NCI-H1105 (cell line): Measurements from ENCODE around the gene CDCA3.
"Not testable (repeated sequence)": the region's sequence is repeated elsewhere in the genome, so short reads cannot be mapped to it uniquely, and the experiment has no call there.

Source experiments
- DNase-seq: peaks from one replicate; lab custom pipeline; 2025; lab: John Stamatoyannopoulos, UW

CDCA3 gene

DNA sequence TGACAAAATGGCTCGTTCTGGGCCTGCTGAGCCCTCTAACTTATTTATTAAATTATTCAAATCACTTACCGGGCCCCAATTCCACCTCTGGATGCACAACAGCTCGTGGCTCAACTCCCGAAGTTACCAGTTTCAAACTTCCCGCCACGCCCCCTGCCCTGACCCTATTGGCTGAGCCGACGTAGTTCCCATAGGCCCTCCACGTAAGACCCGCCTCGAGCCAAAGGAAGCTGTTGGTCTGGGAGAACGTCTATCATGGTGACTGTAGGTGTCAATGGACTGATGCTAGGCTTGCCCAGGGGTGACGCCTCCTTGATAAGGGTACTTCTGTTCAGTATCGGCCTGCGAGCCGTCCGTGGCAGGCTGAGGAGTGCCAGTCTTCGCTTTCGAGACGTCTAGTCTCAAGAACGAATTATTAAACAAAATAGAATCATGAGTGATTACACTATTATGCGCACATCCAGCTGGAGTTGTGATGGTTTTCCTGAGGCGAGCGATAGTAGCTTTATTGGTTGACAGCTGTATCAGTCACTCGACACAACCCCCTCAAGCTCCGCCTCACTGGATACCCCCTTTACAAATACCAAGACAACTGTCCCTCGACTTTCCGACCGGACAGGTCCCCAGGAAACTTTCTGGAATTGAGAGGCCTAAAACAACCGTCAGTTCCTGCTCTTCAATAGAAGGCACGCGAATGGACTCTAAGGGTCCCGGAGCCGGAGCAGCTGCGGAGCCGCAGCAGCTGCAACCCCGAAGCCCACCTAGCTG, at the start of gene CDCA3:
Gene CDCA3 (minus strand): TSS at position 134 of the 768 bp plus-strand sequence. CDS start 334 bp downstream, outside the sequence.
- DNase-seq: peak; percentile 97

DNA sequence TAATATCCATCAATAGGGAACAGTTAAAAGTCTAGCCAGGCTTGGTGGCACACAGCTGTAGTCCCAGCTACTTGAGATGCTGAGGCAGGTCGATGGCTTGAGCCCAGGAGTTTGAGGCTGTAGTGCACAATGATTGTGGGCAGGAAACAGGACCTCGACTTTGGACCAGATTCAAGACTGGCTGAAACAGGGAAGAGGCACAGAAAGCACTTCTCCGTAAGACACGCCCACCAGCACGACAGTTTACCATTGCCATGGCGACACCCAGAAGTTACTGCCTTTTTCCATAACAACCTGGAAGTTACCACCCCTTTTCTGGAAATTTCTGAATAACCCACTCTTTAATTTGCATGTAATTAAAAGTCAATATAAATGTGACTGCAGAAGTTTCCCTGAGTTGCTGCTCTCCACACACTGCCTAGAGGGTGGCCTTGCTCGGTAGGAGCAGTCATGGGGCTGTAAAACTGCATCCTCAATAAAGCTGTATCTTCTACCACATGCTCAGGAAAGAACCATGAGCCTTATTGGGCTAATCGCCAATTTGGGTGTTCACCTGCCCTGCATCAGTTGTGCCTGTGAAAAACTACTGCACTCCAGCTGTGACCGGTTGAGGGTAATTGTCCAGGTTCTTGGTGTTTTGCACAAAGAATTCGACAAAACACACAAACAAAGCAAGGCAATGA, 48.9 kb upstream of the CDCA3 start:
- no peak for DNase-seq

DNA sequence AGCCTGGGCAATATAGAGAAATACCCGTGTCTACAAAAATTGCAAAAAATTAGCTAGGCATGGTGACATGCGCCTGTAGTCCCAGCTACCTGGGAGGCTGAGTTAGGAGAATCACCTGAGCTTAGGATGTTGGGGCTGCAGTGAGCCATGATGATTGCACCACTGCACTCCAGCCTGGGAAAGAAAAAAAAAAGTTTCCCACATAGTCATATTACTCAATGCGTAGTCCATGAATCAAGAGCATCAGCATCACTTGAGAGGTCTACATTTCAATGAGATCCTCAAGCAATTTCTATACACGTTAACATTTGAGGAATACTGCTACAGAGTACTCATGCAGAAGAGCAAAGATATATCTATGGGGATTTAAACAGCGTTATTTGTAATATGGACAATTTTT, 48.3 kb upstream of the CDCA3 start:
- no peak for DNase-seq

DNA sequence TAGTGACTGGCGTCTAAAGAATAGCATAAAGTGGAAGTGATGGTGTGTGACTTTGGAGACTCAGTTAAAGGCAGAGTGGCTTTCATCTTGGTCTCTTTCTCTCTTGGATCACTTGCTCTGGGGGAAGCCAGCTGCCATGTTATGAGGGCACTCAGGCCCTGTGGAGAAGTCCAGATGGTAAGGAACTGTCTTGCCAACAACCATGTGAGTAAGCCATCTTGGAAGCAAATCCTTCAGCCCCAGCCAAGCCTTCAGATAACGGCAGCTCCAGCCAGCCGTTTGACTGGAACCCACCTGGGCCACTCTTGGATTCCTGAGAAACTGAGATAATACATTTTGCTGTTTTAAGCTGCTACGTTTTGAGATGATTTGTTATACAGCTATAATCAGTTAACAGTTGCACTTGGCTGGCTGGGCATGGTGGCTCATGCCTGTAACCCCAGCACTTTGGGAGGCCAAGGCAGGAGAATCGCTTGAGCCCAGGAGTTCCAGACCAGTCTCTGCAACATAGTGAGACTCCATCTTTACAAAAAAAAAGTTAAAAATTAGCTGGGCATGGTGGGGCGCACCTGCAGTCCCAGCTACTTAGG, 45.9 kb upstream of the CDCA3 start:
- no peak for DNase-seq

DNA sequence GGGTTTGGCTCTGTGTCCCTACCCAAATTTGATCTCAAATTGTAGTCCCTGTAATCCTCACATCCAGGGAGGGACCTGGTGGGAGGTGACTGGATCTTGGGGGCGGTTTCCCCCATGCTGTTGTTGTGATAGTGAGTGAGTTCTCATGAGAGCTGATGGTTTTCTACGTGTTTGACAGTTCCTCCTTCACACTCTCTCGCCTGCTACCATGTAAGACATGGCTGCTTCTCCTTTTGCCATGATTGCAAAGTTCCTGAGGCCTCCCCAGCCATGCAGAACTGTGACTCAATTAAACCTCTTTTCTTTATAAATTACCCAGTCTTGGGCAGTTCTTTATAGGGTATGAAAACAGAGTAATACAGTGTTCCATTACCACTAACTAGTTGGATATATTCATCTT, 43.2 kb upstream of the CDCA3 start:
- DNase-seq: no peak

DNA sequence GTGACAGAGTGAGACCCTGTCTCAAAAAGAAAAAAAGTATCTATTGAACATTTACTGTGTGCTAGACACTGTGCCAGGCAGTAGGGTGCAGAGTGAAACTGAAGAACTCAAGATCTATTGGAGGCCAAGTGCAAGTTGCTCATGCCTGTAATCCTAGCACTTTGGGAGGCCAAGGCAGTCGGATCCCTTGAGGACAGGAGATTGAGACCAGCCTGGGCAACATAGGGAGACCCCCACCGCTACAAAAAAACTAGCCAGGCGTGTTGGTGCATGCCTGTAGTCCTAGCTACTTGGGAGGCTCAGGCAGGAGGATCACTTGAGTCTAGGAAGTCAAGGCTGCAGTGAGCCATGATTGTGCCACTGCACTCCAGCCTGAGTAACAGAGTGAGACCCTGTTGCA, 41.6 kb upstream of the CDCA3 start:
- not testable (repeated sequence) for DNase-seq

DNA sequence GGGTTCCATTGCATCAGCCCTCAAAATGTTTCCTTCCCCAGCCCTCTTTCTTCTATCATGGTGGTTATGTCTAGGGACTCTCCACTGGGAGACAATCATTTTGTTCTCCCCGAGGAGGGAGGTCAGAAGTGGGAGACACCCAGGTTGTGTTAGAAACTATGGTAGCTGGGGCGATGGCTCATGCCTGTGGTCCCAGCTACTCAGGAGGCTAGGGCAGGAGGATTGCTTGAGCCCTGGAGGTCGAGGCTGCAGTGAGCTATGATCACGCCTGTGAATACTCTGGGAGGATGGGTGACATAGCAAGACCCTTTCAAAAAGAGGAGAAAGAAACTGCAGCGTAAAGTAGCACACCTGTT, 40.5 kb upstream of the CDCA3 start:
- DNase-seq: no peak

DNA sequence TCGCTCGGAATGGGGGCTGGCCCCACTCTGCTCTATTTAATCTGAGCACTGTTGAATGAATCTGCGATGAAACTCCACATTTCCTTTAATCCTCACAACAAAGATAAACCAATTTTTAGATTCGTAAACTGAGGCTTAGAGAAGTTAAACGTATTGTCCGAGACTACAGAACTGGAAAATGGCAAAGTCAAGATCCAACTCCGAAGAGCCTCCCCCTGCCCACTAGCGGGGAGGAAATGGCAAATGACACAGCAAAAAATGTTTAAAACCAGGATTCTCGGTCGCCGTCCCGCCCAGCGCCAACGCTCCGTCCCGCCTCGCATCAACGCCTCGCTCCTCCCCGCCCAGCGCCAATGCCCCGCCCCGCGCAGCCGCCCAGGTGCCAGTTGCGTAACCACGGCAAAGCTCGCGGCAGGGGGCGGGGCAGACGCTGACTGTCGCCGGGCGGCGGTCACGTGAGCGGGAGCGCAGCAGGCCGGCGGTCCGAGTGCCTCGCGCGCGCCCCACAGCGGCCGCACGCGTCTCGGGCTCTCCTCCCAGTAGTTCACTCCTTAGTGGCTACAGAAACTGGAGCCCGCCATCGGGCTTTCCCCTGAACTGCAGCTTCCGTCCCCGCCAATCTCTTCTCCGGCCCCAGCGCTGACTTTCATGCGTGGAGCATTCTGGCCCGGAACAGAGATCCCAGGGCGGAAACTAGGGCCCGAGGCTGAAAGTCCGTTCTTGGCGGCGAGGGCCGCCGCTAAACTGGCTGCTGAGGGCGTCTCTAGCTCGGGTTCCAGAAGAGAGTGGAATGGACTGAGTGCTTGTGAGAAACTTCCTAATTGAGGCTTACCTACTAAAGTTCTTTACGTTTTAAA, 39.9 kb upstream of the CDCA3 start:
- peak; percentile 98 for DNase-seq

DNA sequence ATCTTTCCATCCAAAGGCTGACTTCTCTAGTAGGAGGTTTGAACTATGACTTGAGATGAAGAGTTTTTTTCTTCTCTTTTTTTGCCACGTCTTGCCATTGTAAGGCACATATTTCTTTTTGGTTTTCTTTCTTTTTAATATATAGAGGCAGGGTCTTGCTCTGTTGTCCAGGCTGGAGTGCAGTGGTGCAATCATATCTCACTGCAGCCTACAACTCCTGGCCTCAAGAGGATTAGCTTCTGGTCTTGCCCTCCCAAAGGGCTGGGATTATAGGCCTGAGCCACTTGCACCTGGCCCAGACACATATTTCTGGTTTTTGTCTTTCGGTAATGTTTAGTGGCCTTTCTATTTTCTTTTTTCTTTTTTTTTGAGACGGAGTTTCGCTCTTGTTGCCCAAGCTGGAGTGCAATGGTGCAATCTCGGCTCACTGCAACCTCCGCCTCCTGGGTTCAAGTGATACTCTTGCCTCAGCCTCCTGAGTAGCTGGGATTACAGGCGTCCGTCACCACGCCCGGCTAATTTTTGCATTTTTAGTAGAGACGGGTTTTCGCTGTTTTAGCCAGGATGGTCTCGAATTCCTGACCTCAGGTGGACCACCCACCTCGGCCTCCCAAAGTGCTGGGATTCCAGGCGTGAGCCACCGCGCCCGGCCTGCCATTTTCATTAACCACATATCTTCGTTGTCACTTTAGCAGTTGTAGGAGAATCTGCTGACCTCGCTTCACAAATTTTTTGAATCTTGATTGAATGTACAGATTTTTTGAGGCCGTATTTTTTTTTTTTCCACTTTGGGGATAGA, 38.9 kb upstream of the CDCA3 start:
- DNase-seq: not testable (repeated sequence)

DNA sequence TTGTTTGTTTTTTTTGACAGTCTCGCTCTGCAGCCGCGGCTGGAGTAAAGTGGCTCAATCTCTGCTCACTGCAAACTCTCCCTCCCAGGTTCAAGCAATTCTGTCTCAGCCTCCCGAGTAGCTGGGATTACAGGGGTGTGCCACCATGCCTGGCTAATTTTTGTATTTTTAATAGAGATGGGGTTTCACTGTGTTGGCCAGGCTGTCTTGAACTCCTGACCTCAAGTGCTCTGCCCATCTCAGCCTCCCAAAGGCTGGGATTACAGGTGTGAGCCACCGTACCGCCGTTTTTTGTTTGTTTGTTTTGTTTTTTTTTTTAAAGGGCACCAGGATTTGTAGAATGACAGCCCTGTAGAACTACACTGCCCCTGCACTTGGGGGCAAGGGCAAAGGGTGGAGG, 37.7 kb upstream of the CDCA3 start:
- DNase-seq: not testable (repeated sequence)

DNA sequence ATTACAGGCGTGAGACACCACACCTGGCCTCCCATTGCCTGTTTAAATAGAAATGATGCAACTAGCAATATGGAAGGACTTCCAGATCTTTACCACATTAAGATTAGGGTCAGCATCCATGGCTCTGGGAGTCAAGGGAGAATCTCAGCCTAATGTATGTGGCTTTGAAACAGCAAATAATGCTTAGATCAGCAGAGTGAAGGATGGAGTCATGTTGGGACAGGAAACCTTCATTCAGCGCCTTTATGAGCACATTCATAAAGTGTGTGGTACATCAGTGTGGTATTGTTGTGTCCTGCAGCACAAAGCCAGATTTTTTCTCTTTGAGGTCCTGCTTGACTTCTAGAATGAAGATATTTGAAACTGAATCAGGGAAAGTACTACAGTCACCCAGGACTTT, 37.3 kb upstream of the CDCA3 start:
- no peak for DNase-seq

DNA sequence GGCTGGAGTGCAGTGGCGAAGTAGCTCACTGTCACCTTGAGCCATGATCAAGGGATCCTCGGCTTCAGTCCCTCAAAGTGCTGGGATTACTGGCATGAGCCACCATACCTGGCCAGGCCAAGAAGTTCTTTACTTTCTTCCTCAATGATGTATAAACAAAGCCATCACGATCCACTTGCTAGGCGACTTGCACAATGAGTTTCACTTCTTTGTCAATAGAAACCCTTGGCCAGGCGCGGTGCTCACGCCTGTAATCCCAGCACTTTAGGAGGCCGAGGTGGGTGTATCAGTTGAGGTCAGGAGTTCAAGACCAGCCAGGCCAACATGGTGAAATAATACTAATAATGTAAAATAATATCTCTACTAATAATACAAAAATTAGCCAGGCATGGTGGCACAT, 36.4 kb upstream of the CDCA3 start:
- DNase-seq: no peak

DNA sequence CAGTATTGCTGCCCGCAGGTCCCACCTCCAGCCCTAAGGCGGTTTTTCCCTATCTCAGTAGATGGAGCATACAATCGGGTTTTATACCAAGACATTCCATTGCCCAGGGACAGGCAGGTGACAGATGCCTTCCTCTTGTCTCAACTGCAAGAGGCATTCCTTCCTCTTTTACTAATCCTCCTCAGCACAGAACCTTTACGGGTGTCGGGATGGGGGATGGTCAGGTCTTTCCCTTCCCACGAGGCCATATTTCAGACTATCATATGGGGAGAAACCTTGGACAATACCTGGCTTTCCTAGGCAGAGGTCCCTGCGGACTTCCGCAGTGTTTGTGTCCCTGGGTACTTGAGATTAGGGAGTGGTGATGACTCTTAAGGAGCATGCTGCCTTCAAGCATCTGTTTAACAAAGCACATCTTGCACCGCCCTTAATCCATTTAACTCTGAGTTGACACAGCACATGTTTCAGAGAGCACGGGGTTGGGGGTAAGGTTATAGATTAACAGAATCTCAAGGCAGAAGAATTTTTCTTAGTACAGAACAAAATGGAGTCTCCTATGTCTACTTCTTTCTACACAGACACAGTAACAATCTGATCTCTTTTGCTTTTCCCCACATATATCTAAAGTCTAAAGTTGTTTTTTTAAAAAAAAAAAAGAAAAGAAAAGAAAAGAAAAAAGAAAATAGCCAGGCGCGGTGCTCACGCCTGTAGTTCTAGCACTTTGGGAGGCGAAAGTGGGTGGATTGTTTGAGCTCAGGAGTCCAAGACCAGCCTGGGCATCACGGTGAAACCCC, 35.3 kb upstream of the CDCA3 start:
- not testable (repeated sequence) for DNase-seq

DNA sequence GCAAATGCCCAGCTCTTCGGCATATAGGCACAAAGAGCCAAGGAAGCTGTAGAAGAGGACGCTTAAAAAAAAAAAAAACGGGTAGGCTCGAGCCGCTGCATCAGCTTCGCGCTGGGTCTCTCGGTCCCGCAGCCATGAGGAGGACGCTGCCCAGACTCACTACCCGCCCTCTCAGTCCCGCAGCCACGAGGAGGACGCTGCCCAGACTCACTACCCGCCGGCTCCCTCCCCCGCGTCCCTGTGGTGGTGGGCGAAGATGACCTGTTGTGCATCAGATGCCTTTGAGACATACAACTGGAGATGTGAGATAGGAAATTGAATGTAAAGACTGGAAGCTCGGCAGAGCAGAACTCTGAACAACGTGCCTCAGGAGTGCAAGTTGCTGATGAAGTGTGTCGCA, 33.5 kb upstream of the CDCA3 start:
- DNase-seq: no peak

DNA sequence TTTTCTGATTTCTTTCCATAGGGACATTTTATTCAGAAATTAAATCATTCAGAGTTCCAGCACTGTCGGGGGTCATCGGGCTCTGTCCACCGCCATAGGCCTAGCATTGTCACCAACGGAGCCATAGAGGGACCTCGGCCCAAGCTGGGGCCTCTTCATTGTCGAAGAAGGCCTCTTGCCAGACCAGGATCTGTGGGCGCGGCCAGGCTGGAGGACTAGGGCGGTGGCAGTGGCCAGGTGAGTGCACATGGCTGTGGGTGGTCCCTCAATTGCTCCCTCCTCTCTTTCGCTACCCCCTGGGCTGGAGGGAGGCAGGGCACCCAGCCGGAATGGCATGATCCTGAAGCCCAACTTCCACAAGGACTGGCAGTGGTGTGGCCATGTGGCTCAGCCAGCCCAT, 32.6 kb upstream of the CDCA3 start:
- no peak for DNase-seq

DNA sequence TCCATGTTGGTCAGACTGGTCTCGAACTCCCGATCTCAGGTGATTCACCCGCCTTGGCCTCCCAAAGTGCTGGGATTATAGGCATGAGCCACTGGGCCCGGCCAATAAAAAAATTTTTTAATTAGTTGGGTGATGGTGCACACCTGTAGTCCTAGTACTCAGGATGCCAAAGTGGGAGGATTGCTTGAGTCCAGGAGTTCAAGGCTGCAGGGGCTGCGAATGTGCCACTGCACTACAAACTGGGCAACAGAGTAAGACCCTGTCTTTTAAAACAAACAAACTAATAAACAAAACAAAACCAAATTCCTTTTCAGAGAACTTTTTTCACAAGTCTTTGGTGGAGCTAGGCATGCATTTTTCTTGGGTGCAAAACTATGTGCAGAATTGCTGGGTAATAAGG, 32.2 kb upstream of the CDCA3 start:
- no peak for DNase-seq

DNA sequence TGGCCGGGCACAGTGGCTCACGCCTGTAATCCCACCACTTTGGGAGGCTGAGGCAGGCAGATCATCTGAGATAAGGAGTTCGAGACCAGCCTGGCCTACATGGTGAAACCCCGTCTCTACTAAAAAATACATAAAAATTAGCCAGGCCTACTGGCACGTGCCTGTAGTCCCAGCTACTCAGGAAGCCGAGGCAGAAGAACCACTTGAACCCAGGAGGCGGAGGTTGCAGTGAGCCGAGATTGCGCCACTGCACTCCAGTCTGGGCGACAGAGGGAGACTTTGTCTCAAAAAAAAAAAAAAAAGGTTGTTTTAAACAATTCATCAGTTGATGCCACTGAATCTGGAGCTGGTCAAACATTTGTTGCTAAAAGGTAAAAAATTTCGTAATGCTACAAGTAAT, 28.7 kb upstream of the CDCA3 start:
- not testable (repeated sequence) for DNase-seq

DNA sequence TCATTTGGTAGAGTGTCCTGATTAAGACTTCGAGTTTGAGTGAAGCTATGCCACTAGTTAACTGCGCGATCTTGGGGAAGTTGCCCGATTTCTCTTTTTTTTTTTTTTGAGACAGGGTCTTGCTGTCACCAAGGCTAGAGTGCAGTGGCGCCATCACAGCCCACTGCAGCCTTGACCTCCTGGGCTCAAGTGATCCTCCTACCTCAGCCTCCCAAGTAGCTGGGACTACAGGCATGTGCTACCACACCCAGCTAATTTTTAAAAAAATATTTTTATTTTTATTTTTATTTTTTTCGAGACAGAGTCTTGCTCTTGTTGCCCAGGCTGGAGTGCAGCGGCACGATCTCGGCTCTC, 22.9 kb upstream of the CDCA3 start:
- not testable (repeated sequence) for DNase-seq

DNA sequence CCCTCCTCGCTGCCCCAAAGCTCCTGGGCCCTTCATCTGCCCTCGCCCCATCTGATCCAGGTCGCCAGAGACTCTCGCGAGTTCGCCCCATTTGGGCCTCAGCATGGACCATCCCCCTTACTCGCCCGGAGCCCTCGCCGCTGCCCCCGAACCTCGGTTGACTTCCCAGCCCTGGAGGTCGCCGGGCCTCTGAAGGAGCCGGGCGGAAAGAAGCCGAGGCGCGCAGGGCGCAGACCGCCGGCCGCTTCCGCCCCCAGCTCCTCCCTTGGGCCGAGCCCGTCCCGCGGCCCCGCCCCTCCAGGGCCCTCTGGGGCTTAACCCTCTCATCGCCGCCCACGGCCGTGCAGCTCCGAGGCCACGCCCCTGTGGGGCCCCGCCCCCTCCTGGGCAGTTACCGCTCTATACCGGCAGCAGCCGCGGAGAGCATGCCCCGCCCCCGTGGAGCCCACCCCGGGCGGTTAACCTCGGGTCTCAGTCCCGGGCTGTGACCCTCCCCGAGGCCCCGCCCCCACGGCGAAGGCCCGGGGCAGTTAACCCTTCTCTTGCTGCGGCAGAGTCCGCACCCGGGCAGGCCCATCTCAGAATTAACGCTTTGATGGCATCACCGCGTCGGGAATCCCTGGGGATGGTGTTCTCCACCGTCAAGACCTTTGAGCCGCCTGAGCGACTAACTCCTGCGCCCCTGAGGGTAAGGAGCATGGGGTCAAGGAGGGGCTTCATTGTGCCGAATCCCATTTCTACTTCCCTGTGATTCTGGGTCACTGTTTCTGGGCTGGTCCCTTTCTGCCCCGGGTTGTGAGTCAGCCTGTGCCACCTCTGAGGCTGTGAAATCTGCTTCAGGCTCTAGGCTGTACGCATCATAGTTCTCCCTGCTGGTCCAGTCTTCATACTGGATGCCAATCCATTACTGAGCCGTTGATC, 22.3 kb upstream of the CDCA3 start, which contains the start of gene SPSB2:
Gene SPSB2 (minus strand): TSS at position 210 of the 921 bp plus-strand sequence. CDS start 402 bp downstream, outside the sequence.
- DNase-seq: peak; percentile 99
